Vagina (tissue), 2 donors: ENCODE data around the gene ADNP2. TPM values are rescaled to one million over a fixed set of nuclear protein-coding genes. Genes with fewer than 3 reads are reported as not detected.

Source experiments
- DNase-seq, 2 donors: peaks; one replicate each; pipeline ENCODE4 v3.0.0-alpha.2; 2017; ENCODE audit errors: extremely low spot score in 2 of 2
- H3K27ac ChIP-seq: fragments of 200-600 bp; sonication (generic); one replicate; pipeline ENCODE4 v1.5.1; 2019
- H3K27me3 ChIP-seq: fragments of 200-600 bp; sonication (generic); one replicate; pipeline ENCODE4 v1.5.1; 2019
- H3K36me3 ChIP-seq, 2 donors: fragments of 200-600 bp; sonication (generic); one replicate each; pipeline ENCODE4 v1.5.1; 2017 to 2019
- H3K4me1 ChIP-seq: fragments of 200-600 bp; sonication (generic); one replicate; pipeline ENCODE4 v1.5.1; 2019
- H3K4me3 ChIP-seq, 2 donors: fragments of 200-600 bp; sonication (generic); 1 replicate in 1 of 2; 2 replicates in 1 of 2; pipeline ENCODE4 v1.5.1; 2016 to 2019
- H3K9me3 ChIP-seq: fragments of 200-600 bp; sonication (generic); one replicate; pipeline ENCODE4 v1.5.1; 2019
- CTCF ChIP-seq, 3 experiments: fragments of 450-650 bp in 2 of 3; fragments of 200-600 bp in 1 of 3; sonication (generic) in 1 of 3; IDR thresholded peaks; one replicate each; pipeline ENCODE4 v1.5.1; 2017 to 2019; ENCODE audit warnings: antibody characterized with exemption in 3 of 3, mild to moderate bottlenecking in 2 of 3, moderate library complexity in 2 of 3
- POLR2A ChIP-seq, 2 donors: fragments of 450-650 bp; IDR thresholded peaks; one replicate each; pipeline ENCODE4 v1.6.1; 2017; ENCODE audit warnings: antibody characterized with exemption in 2 of 2, mild to moderate bottlenecking in 2 of 2, moderate library complexity in 2 of 2
- POLR2AphosphoS5 ChIP-seq, 2 donors: sonication (generic); formaldehyde crosslinking; IDR thresholded peaks; one replicate each; pipeline ENCODE4 v1.9.0; 2017; ENCODE audit warnings: antibody characterized with exemption in 2 of 2, mild to moderate bottlenecking in 2 of 2, low read depth in 1 of 2; ENCODE audit not compliant: insufficient read depth in 1 of 2
- intact Hi-C: fragments of 100-400 bp; cut with DNase I; formaldehyde crosslinking; loops from one replicate; pipeline ENCODE4 v1.15.1; 2023
- total RNA-seq: library from RNA; depleted of rRNA; stranded (reverse); fragments of >200 nt; gene quantifications from one replicate; pipeline ENCODE4 v1.2.3, GENCODE V29; 2016

The ADNP2 gene
- total RNA-seq, 1 donor from 2014 or later = 21.4 TPM

GRCh38 chr18:80076379-80076778 is 32.7 kb upstream of the ADNP2 start:
- Histone ChIP-seq H3K27me3 (no peaks in the 10 kb centered on the region), H3K36me3 (no peaks in the 10 kb centered on the region), H3K9me3 (no peaks in the 10 kb centered on the region), H3K4me1 (no peaks in the 10 kb centered on the region), H3K4me3 (no peak overlapping the region), H3K27ac (no peak overlapping the region)
- no peak for DNase-seq
- intact Hi-C loops = no loop called here
- no peak for TF ChIP-seq POLR2A (IDR thresholded peaks at IDR 0.05)
- no peak for TF ChIP-seq POLR2AphosphoS5 (IDR thresholded peaks at IDR 0.05; ENCODE audit: insufficient read depth in 1 of 2, low read depth in 1 of 2)
- TF ChIP-seq CTCF (IDR thresholded peaks at IDR 0.05) = no peak

- no peak for DNase-seq
- Histone ChIP-seq H3K27me3 (no peaks in the 10 kb centered on the region), H3K4me3 (no peak overlapping the region), H3K4me1 (no peaks in the 10 kb centered on the region), H3K27ac (no peak overlapping the region), H3K36me3 (no peaks in the 10 kb centered on the region), H3K9me3 (no peaks in the 10 kb centered on the region)
- intact Hi-C loops = no loop called here
- TF ChIP-seq POLR2A (IDR thresholded peaks at IDR 0.05) (no peak), POLR2AphosphoS5 (IDR thresholded peaks at IDR 0.05; ENCODE audit: insufficient read depth in 1 of 2, low read depth in 1 of 2) (no peak), CTCF (IDR thresholded peaks at IDR 0.05) (no peak)
Observed at GRCh38 chr18:80077873-80078272, 31.2 kb upstream of the ADNP2 start.

- TF ChIP-seq CTCF (IDR thresholded peaks at IDR 0.05) (no peak), POLR2AphosphoS5 (IDR thresholded peaks at IDR 0.05; ENCODE audit: insufficient read depth in 1 of 2, low read depth in 1 of 2) (no peak), POLR2A (IDR thresholded peaks at IDR 0.05) (no peak)
- H3K4me1 ChIP-seq = no peaks in the 10 kb centered on the region
- H3K27me3 ChIP-seq = no peaks in the 10 kb centered on the region
- no peaks in the 10 kb centered on the region for H3K36me3 ChIP-seq
- no peak overlapping the region for H3K4me3 ChIP-seq
- no peak overlapping the region for H3K27ac ChIP-seq
- H3K9me3 ChIP-seq = peaks cover 6% of the 10 kb centered on the region
- intact Hi-C loops = no loop called here
- no peak for DNase-seq
Observed at GRCh38 chr18:80086281-80086680, 22.8 kb upstream of the ADNP2 start.

- no peaks in the 10 kb centered on the region for H3K27me3 ChIP-seq
- no peak for TF ChIP-seq POLR2A (IDR thresholded peaks at IDR 0.05)
- no peak for TF ChIP-seq POLR2AphosphoS5 (IDR thresholded peaks at IDR 0.05; ENCODE audit: insufficient read depth in 1 of 2, low read depth in 1 of 2)
- TF ChIP-seq CTCF (IDR thresholded peaks at IDR 0.05) = no peak
- no peak for DNase-seq
- peaks cover 6% of the 10 kb centered on the region for H3K9me3 ChIP-seq
- H3K27ac ChIP-seq = no peak overlapping the region
- no peaks in the 10 kb centered on the region for H3K36me3 ChIP-seq
- intact Hi-C loops = no loop called here
- no peaks in the 10 kb centered on the region for H3K4me1 ChIP-seq
- no peak overlapping the region for H3K4me3 ChIP-seq
Observed at GRCh38 chr18:80088036-80088435, 21.0 kb upstream of the ADNP2 start.

- Histone ChIP-seq H3K27ac (no peak overlapping the region), H3K4me3 (no peak overlapping the region), H3K4me1 (no peaks in the 10 kb centered on the region), H3K9me3 (peaks cover 6% of the 10 kb centered on the region), H3K36me3 (no peaks in the 10 kb centered on the region), H3K27me3 (no peaks in the 10 kb centered on the region)
- DNase-seq = no peak
- TF ChIP-seq POLR2AphosphoS5 (IDR thresholded peaks at IDR 0.05; ENCODE audit: insufficient read depth in 1 of 2, low read depth in 1 of 2) = no peak
- TF ChIP-seq CTCF (IDR thresholded peaks at IDR 0.05) = no peak
- intact Hi-C loops = no loop called here
Observed at GRCh38 chr18:80088823-80089222, 20.2 kb upstream of the ADNP2 start.
